PFSK-1 (cell line): ENCODE measurements around the gene TP63.

ENCODE experiments used
- FOXP2 ChIP-seq: optimal IDR thresholded peaks from 2 replicates; pipeline ENCODE3; 2011; ENCODE audit warnings: borderline replicate concordance, control low read depth, inconsistent platforms; ENCODE audit not compliant: insufficient read depth; ENCODE audit errors: extremely low read length, extremely low read depth
- POLR2AphosphoS5 ChIP-seq: IDR thresholded peaks from 2 replicates; pipeline ENCODE4 v1.6.1; 2012; ENCODE audit warnings: low read depth, mild to moderate bottlenecking, control low read depth, low read length, moderate library complexity
- REST ChIP-seq, 2 experiments: IDR thresholded peaks; 2 replicates each; pipeline versions ENCODE4 v1.6.1 to v1.8.0; 2011 to 2012; ENCODE audit warnings: low read depth in 2 of 2, low read length in 2 of 2, control low read depth in 1 of 2, inconsistent platforms in 1 of 2, mild to moderate bottlenecking in 1 of 2, moderate library complexity in 1 of 2; ENCODE audit not compliant: insufficient read depth in 1 of 2
- SIN3A ChIP-seq: IDR thresholded peaks from 2 replicates; pipeline ENCODE4 v1.6.1; 2012; ENCODE audit warnings: mild to moderate bottlenecking, low read length, moderate library complexity, borderline replicate concordance; ENCODE audit not compliant: insufficient read depth
- TAF1 ChIP-seq: IDR thresholded peaks from 2 replicates; pipeline ENCODE4 v1.6.1; 2012; ENCODE audit warnings: low read length, control low read depth, borderline replicate concordance; ENCODE audit not compliant: insufficient read depth

Gene TP63

GRCh38 chr3:189690672-189691071 lies 59.5 kb downstream of the TP63 start:
- TF ChIP-seq REST (IDR thresholded peaks at IDR 0.05; ENCODE audit: insufficient read depth in 1 of 2, low read depth in 2 of 2, low read length in 2 of 2) (no peak), TAF1 (no peak), FOXP2 (no peak), SIN3A (no peak), POLR2AphosphoS5 (no peak)

- no peak for TF ChIP-seq FOXP2
- TF ChIP-seq TAF1: no peak
- no peak for TF ChIP-seq REST (IDR thresholded peaks at IDR 0.05; ENCODE audit: insufficient read depth in 1 of 2, low read depth in 2 of 2, low read length in 2 of 2)
- no peak for TF ChIP-seq POLR2AphosphoS5
- TF ChIP-seq SIN3A: no peak
Observed at GRCh38 chr3:189695400-189695799, 64.2 kb downstream of the TP63 start.

GRCh38 chr3:189698811-189699210 lies 67.6 kb downstream of the TP63 start:
- no peak for TF ChIP-seq TAF1
- no peak for TF ChIP-seq SIN3A
- no peak for TF ChIP-seq FOXP2
- TF ChIP-seq REST (IDR thresholded peaks at IDR 0.05; ENCODE audit: insufficient read depth in 1 of 2, low read depth in 2 of 2, low read length in 2 of 2): no peak
- TF ChIP-seq POLR2AphosphoS5: no peak

GRCh38 chr3:189699885-189700284 lies 68.7 kb downstream of the TP63 start:
- no peak for TF ChIP-seq FOXP2
- no peak for TF ChIP-seq POLR2AphosphoS5
- no peak for TF ChIP-seq SIN3A
- TF ChIP-seq REST (IDR thresholded peaks at IDR 0.05; ENCODE audit: insufficient read depth in 1 of 2, low read depth in 2 of 2, low read length in 2 of 2): no peak
- no peak for TF ChIP-seq TAF1
